PFSK-1 (cell line): ENCODE results near the gene DAB2.

Experiments
- POLR2AphosphoS5 ChIP-seq: IDR thresholded peaks from 2 replicates; pipeline ENCODE4 v1.6.1; 2012; ENCODE audit warnings: low read depth, mild to moderate bottlenecking, control low read depth, low read length, moderate library complexity
- TAF1 ChIP-seq: IDR thresholded peaks from 2 replicates; pipeline ENCODE4 v1.6.1; 2012; ENCODE audit warnings: low read length, control low read depth, borderline replicate concordance; ENCODE audit not compliant: insufficient read depth

DNA sequence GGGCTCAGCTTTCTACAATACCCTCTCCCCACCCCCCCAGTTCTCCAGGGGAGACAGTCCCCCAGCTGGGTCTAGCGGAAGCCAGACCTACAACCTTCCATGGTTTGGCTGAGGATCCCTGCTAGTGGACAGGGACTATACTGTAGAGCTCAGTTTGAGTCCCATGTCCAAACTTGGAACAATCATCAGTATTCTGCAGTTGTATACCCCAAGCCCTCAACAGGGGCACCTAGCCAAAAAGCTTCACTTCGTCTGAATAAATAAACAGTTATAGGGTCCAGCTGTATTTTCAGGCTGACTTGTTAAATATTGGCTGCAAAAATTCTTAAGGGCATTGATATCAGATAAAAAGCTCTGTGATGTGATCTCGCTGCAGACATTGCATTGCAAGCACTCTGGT is 45.1 kb downstream of the DAB2 start:
- no peak for TF ChIP-seq TAF1
- TF ChIP-seq POLR2AphosphoS5 = no peak
